ENCODE data around the gene PTPDC1. TPM values are rescaled to one million over a fixed set of nuclear protein-coding genes. Genes with fewer than 3 reads are reported as not detected.
A peak's percentile ranks its signal among the peaks of the same experiment; 100 is the strongest.

The PTPDC1 gene
- total and polyA plus RNA-seq, 2 of the 4 experiments (the other 2 are of a cell fraction) = 3.9 to 6.1 TPM

- H3K27me3 ChIP-seq (ENCODE audit: control insufficient read depth, insufficient read depth, low read length) = no peaks in the 10 kb centered on the region
- H2AK9ac ChIP-seq (replicated peaks; ENCODE audit: low read depth, low read length, poor library complexity) = no peak overlapping the region
- H3K36me3 ChIP-seq (ENCODE audit: control insufficient read depth, insufficient read depth, low read length) = no peaks in the 10 kb centered on the region
- no peak overlapping the region for H3K4me3 ChIP-seq (ENCODE audit: insufficient read depth, low read depth, low read length)
- peak overlapping the region; percentile 29; the same call in 1 of the 2 replicates for H3K4ac ChIP-seq (ENCODE audit: low read depth, low read length)
- H3K14ac ChIP-seq (replicated peaks; ENCODE audit: low read depth, low read length) = no peak overlapping the region; the same call in 1 of the 2 replicates
- H3K4me2 ChIP-seq (ENCODE audit: low read depth, low read length) = no peak overlapping the region
- H2BK5ac ChIP-seq (ENCODE audit: low read depth, low read length, poor library complexity, severe bottlenecking) = no peak overlapping the region
- H2BK20ac ChIP-seq (ENCODE audit: low read depth, low read length) = no peak overlapping the region; the same call in 1 of the 2 replicates
- CTCF ChIA-PET = interaction anchor here (0.7 to 1.0 kb wide), 3 partner anchors 24 to 91 kb away, joined by 3 read pairs; no protein-coding TSS in a partner anchor
- no peaks in the 10 kb centered on the region for H3K79me1 ChIP-seq (ENCODE audit: low read depth in 1 of 2, low read length in 2 of 2)
- ATAC-seq (ENCODE audit: low read depth) (no peak), DNase-seq (peak; percentile 50)
- intact Hi-C loops (cut with micrococcal nuclease) = no loop called here
- H3K18ac ChIP-seq (ENCODE audit: low read depth, low read length) = no peak overlapping the region
- no peaks in the 10 kb centered on the region for H4K20me1 ChIP-seq (ENCODE audit: insufficient read depth, low read length)
- peak overlapping the region; percentile 10; the same call in 1 of the 2 replicates for H2AK5ac ChIP-seq (ENCODE audit: low read depth, low read length)
- in situ Hi-C loops (cut with MboI; ENCODE audit: low sequenced_read_pairs) = loop anchor here (25.0 kb wide), 2 partner anchors 105 to 695 kb away; partner anchors contain the start of genes FAM120A, FAM120AOS and ZNF169
- no peak overlapping the region for H3K23ac ChIP-seq (ENCODE audit: low read depth, low read length)
- H3K56ac ChIP-seq (ENCODE audit: extremely low read depth, insufficient read depth, low read length) = no peak overlapping the region
- POLR2A ChIA-PET (ENCODE audit: unreplicated experiment) = interaction anchor here (0.5 kb wide), 1 partner anchor 9 kb away, joined by 6 read pairs; no protein-coding TSS in a partner anchor
- no peak overlapping the region for H2BK15ac ChIP-seq (ENCODE audit: low read depth, low read length)
- peak overlapping the region; percentile 7; the same call in 1 of the 2 replicates for H2BK120ac ChIP-seq (ENCODE audit: low read depth, low read length)
- H2AFZ ChIP-seq (replicated peaks; ENCODE audit: low read length, poor library complexity) = peak overlapping the region; percentile 54
- no peaks in the 10 kb centered on the region for H3K9me3 ChIP-seq (ENCODE audit: control insufficient read depth, insufficient read depth, low read length)
- H3K27ac ChIP-seq (ENCODE audit: insufficient read depth, low read length) = no peak overlapping the region
- H3K9me1 ChIP-seq (ENCODE audit: insufficient read depth, low read length) = peaks cover 3% of the 10 kb centered on the region; the same call in 1 of the 2 replicates
- no peak overlapping the region for H4K91ac ChIP-seq (ENCODE audit: insufficient read depth, low read depth, low read length)
- no TSS peak for BruUV-seq (replicated peaks)
- dilution Hi-C loops (cut with HindIII; ENCODE audit: low sequenced_read_pairs, unreplicated experiment) = no loop called here
- no CpG with 5 or more reads among the region's 10 CpGs for WGBS, 2 experiments (ENCODE audit: extremely low coverage in 2 of 2, insufficient read length in 1 of 2)
- H4K5ac ChIP-seq (ENCODE audit: low read depth, low read length) = no peak overlapping the region
- no peak overlapping the region for H3K9ac ChIP-seq (ENCODE audit: low read depth, low read length)
- peak overlapping the region in 1 of 2 experiments; percentile 64; a peak in 2 of 4 replicates for H4K8ac ChIP-seq (ENCODE audit: low read depth in 2 of 2, low read length in 2 of 2)
- H3K4me1 ChIP-seq (ENCODE audit: control insufficient read depth, insufficient read depth, low read length) = peaks cover 2% of the 10 kb centered on the region; the same call in 1 of the 2 replicates
- TF ChIP-seq ELK1 (IDR thresholded peaks at IDR 0.05; ENCODE audit: borderline replicate concordance, low read depth, low read length) = no peak
- no peak for TF ChIP-seq CTCF (conservative IDR thresholded peaks at IDR 0.05; ENCODE audit: low read depth, low read length)
- TF ChIP-seq MXI1 (IDR thresholded peaks at IDR 0.05; ENCODE audit: borderline replicate concordance, low read depth, low read length) = no peak
- no peak for TF ChIP-seq POLR2A (IDR thresholded peaks at IDR 0.05; ENCODE audit: low read depth, low read length)
- TF ChIP-seq RAD21 (IDR thresholded peaks at IDR 0.05; ENCODE audit: low read length) = no peak
- TF ChIP-seq CHD1 (IDR thresholded peaks at IDR 0.05; ENCODE audit: low read depth, low read length) = no peak
- no peak for TF ChIP-seq MAZ (IDR thresholded peaks at IDR 0.05; ENCODE audit: borderline replicate concordance, low read depth, low read length)
- TF ChIP-seq USF2 (IDR thresholded peaks at IDR 0.05; ENCODE audit: low read depth, low read length) = no peak
- no peak for TF ChIP-seq BHLHE40 (IDR thresholded peaks at IDR 0.05; ENCODE audit: low read depth, low read length)
- TF ChIP-seq SMC3 (IDR thresholded peaks at IDR 0.05; ENCODE audit: low read depth, low read length) = no peak
- no peak for TF ChIP-seq MAFK (IDR thresholded peaks at IDR 0.05; ENCODE audit: low read depth, low read length)
- no peak for TF ChIP-seq CEBPB (IDR thresholded peaks at IDR 0.05; ENCODE audit: low read depth, low read length)
- no peak for TF ChIP-seq FOS (IDR thresholded peaks at IDR 0.05; ENCODE audit: low read depth, low read length)
- no peak for TF ChIP-seq RFX5 (IDR thresholded peaks at IDR 0.05; ENCODE audit: low read depth, low read length)
Observed at GRCh38 chr9:94157050-94157801, 73.0 kb downstream of the PTPDC1 start.
